ENCODE data around the gene KBTBD4.
"Not testable (repeated sequence)": the region's sequence is repeated elsewhere in the genome, so short reads cannot be mapped to it uniquely, and the experiment has no call there.

Gene KBTBD4

GRCh38 chr11:47558695-47559094, 20.1 kb downstream of the KBTBD4 start:
- DNase-seq: no peak

GRCh38 chr11:47557004-47557403, 21.8 kb downstream of the KBTBD4 start:
- not testable (repeated sequence) for DNase-seq

DNA sequence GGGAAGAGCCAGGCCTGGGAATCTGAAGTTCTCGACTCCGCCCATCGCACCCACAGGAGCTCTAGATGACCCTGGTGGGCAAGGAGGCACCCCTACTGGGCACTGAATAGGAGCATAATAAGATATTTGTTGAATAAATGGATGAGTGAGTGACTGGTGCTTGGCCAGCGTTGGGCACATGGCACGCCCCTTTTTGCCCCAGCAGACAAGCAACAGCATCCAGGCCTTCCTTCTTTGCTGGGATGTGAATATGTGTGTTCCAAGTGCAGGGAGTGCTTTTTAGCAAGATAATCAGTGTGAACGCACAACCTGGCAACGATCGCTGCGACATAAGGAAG, 25.4 kb downstream of the KBTBD4 start:
- DNase-seq: no peak

GRCh38 chr11:47552566-47553405, 26.0 kb downstream of the KBTBD4 start, which contains the start of gene CELF1:
TSS of gene CELF1 (minus strand) at chr11:47553132. CDS start at chr11:47499523, 53,609 bp downstream.
- peak; percentile 78 for DNase-seq

GRCh38 chr11:47552056-47552565, 26.7 kb downstream of the KBTBD4 start:
- DNase-seq: peak; percentile 48

- peak; percentile 27 for DNase-seq
These were observed 27.7 kb downstream of the KBTBD4 start for GRCh38 chr11:47551086-47551485.

DNA sequence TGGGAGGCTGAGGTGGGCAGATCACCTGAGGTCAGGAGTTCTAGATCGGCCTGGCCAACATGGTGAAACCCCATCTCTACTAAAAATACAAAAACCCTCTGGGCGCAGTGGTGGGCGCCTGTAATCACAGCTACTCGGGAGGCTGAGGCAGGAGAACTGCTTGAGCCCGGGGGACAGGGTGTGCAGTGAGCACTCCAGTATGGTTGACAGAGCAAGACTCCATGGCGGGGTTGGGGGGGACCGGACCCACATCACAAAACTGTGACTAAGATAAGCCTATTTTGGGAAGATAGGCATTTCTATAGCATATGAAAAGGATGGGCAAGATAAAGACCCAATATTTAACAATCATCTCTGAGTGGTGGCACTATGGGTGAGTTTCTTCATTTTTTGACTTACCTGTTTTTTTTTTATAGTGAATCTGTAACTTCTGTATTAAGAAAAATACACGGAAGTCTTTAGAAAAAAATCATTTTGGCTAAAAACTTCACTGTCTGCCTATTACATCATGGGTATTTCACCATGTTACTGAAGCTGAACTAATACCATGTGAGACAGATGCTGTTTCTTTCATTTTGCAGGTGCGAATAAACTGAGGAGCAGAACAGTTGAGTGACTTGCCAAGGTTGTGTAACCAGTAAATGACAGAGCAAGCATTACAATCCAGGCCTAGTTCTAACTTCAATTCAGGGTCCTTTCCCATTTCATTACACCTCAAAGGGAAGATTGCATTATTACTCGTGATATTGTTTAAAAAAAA, 28.3 kb downstream of the KBTBD4 start:
- DNase-seq: no peak

- DNase-seq: not testable (repeated sequence)
These were observed 32.5 kb downstream of the KBTBD4 start for GRCh38 chr11:47546274-47546673.

- DNase-seq: no peak
These were observed 33.5 kb downstream of the KBTBD4 start for GRCh38 chr11:47545298-47545697.

DNA sequence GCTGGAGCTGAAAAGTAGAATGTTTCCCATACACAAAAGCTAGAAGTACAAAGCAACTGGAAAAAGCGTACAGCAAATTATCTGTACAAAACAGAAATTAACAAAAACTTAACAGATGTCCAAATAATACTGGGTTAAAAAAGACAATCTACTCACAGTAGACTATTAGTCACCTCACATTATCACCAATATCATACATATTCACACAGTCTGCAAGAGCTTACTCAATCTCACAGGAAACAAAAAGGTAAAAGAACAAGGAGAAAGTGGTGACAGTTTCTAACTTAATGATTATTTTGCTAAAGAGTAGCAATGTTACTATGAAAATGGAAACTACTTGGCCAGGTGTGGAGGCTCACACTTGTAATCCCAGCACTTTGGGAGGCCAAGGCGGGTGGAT, 37.7 kb downstream of the KBTBD4 start:
- no peak for DNase-seq

- DNase-seq: no peak
These were observed 39.1 kb downstream of the KBTBD4 start for GRCh38 chr11:47539681-47540039.

DNA sequence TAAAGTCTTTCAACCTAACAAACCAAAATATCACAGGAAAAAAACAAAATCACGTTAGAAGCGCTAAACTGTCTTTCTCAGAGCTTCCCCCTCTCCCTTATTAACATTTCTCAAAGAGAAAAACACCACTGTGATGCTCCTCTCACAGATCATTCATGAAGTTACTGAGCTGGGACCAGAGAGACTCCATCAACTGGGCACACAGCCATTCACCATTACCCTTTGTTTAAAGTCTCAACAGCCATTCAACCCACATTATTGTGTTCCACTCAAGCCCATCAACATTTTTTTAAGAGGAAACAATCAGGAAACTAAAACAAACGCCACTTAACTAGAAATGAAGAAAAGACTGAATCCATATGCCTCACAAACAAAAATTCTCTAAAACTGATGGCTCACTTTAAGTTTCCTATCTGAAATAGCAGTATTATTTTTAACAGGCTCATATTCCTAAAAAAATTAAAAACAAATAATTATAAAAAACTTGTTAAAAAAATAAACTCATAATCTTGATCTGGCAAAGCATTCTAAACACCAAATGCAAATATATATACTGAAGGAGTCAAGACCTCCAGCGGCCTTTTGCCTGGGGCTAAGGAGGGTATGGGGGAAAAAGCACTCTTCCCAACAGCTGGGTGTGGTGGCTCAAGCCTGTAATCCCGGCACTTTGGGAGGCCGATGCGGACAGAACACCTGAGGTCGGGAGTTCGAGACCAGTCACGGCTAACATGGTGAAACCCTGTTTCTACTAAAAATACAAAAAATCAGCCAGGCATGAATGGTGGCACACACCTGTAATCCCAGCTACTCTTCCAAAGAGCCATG, 39.8 kb downstream of the KBTBD4 start:
- DNase-seq: no peak

GRCh38 chr11:47536915-47537314, 41.9 kb downstream of the KBTBD4 start:
- no peak for DNase-seq

DNA sequence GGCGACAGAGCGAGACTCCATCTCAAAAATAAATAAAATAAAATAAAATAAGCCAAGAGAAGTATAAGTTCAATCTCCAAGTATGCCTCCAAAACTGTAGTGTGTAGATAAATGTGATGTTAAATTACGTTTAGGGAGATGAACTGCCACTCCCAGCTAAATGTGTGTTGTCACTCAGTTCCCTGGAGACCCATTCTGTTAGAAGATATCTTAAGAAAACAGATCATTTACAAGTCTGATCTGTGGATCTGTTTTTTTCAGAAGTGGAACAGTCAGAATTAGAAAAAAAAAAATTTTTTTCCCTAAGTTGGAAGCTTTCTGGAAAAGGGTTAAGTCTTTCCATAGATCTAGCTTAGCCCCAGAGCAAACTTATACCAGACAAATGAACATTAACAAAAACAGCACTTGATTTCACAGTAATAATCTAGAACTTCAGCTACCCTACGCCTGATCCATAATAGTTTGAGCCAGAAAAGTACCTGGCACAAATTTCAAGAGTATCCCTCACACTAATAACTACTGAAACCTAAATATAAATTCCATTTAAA, 44.0 kb downstream of the KBTBD4 start:
- no peak for DNase-seq

DNA sequence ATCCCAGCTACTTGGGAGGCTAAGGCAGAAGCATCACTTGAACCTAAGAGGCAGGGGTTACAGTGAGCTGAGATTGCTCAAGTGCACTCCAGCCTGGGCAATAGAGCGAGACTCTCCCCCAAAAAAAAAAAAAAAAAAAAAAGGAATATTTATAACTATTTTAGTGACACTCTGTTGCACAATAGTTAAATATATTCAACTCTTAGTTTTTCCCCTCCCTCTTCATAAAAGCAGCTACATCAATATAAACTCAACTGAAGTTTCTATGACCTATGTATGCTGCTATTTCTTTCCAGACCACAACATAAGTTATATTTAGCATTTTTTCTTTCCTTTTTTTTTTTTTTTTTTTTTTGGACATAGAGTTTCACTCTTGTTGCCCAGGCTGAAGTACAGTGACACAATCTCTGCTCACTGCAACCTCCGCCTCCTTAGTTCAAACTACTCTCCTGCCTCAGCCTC, 45.0 kb downstream of the KBTBD4 start:
- DNase-seq: peak; percentile 85

GRCh38 chr11:47532597-47533213, 46.1 kb downstream of the KBTBD4 start:
- DNase-seq: no peak

DNA sequence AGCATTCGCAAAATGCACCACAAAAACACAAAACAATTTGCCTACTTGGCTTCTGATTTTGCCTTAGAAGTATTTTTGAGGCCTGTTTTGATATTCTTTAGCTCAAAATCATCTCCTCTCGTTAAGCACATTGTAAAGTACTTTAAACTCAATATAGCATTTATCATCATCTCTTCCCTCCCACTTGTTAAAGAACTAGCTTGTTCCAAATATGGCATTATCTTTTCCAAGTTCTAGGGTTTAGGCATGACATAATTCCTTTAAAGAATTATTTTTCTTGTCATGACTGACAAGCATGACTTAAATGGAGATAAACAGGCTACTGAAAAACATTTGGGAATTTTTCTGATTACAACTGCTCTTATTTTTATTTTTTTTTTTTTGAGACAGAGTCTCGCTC, 47.1 kb downstream of the KBTBD4 start:
- DNase-seq: no peak

- DNase-seq: not testable (repeated sequence)
These were observed 48.0 kb downstream of the KBTBD4 start for GRCh38 chr11:47530721-47531120.

DNA sequence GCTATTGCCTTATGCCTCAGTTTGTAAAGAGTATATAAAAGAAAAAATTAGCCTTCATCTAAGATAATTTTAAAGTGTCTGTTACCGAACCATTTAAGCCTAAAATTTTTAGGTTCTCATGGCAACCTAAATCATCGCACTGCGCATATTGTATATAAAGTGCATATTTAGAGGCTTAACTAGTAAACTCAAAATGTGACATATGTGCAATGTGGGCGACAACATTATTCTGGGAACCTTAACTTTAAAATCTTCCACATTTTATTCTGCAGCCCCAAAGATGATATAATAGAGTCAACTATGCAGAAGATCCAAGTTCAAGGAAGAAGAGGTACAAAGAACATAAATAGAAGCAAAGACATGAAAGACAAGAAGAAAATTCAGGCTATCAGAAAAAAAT, 48.8 kb downstream of the KBTBD4 start:
- no peak for DNase-seq

- DNase-seq: no peak
These were observed 51.6 kb downstream of the KBTBD4 start for GRCh38 chr11:47527186-47527585.

DNA sequence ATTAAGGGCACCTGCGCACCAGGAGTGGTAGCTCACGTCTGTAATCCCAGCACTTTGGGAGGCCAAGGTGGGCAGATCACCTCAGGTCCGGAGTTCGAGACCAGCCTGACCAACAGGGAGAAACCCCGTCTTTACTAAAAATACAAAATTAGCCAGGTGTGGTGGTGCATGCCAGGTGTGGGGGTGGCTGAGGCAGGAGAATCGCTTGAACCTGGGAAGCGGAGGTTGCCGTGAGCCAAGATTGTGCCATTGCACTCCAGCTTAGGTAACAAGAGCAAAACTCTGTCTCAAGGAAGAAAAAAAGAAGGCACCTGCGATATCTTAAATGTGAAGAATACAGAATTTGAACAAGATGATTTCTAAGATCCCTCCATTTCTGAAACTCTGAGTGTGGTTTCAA, 52.7 kb downstream of the KBTBD4 start:
- DNase-seq: not testable (repeated sequence)

DNA sequence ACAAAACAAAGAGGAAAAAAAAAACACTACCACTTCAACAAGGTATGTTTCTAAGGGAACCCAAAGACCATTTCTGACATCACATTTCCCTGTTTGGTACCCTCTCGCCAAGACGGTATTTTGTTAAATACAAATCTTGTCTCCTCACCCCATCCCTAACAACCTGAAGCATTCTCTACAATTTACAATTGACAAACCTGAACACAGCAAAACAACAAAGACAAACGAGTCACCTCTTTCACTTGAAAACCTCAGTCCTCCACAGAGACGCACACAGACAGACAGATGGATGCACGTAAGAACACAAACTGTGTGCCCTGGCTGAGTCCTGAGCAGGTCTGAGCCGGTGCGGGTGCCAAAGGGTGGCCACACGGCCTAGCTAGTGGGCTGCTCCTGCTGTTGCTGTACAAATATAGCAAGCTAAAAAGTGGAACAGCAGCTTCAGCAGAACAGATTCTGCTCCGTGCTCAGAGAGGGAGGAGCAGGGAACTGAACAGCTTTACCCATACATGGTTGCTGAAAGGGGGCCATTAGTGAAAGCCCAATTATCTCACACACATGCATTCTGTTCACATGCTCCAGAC, 54.4 kb downstream of the KBTBD4 start:
- DNase-seq: no peak
